Esophagus squamous epithelium (tissue), 5 donors: ENCODE measurements around the gene MTG2. TPM values are rescaled to one million over a fixed set of nuclear protein-coding genes. Genes with fewer than 3 reads are reported as not detected.

ENCODE experiments used
- DNase-seq: peaks from one replicate; lab custom pipeline; 2025; lab: John Stamatoyannopoulos, UW
- H3K27ac ChIP-seq, 4 donors: fragments of 200-600 bp; sonication (generic); one replicate each; pipeline ENCODE4 v1.5.1; 2016 to 2019; ENCODE audit warnings: mild to moderate bottlenecking in 1 of 4
- H3K27me3 ChIP-seq, 4 donors: fragments of 200-600 bp; sonication (generic); 1 replicate in 3 of 4; 2 replicates in 1 of 4; pipeline versions ENCODE4 v1.5.1 to v1.6.0; 2017 to 2021; ENCODE audit warnings: antibody characterized with exemption in 1 of 4
- H3K36me3 ChIP-seq, 3 donors: fragments of 200-600 bp; sonication (generic); one replicate each; pipeline ENCODE4 v1.5.1; 2016 to 2019
- H3K4me1 ChIP-seq, 3 donors: fragments of 200-600 bp; sonication (generic); one replicate each; pipeline ENCODE4 v1.5.1; 2017 to 2019
- H3K4me3 ChIP-seq, 4 donors: fragments of 200-600 bp; sonication (generic); 1 replicate in 3 of 4; 2 replicates in 1 of 4; pipeline ENCODE4 v1.5.1; 2016 to 2019; ENCODE audit warnings: mild to moderate bottlenecking in 2 of 4, moderate library complexity in 1 of 4
- H3K9me3 ChIP-seq, 3 donors: fragments of 200-600 bp; sonication (generic); one replicate each; pipeline ENCODE4 v1.5.1; 2016 to 2019
- CTCF ChIP-seq, 6 experiments: fragments of 450-650 bp in 4 of 6; fragments of 200-600 bp in 2 of 6; sonication (generic) in 2 of 6; IDR thresholded peaks; one replicate each; pipeline ENCODE4 v1.5.1; 2016 to 2019; ENCODE audit warnings: antibody characterized with exemption in 6 of 6, mild to moderate bottlenecking in 4 of 6, moderate library complexity in 4 of 6
- POLR2A ChIP-seq, 4 donors: fragments of 450-650 bp; IDR thresholded peaks; one replicate each; pipeline ENCODE4 v1.6.1; 2017; ENCODE audit warnings: antibody characterized with exemption in 4 of 4, mild to moderate bottlenecking in 4 of 4, moderate library complexity in 3 of 4
- WGBS, 2 donors: methylation state at CpG; one replicate each; pipeline ENCODE4 v1.1.5; 2018; 5-methylcytosine and 5-hydroxymethylcytosine counted together
- intact Hi-C: fragments of 100-400 bp; cut with DNase I; formaldehyde crosslinking; loops from one replicate; pipeline ENCODE4 v1.15.0; 2022
- total RNA-seq, 4 donors: library from RNA; depleted of rRNA; stranded (reverse); fragments of >200 nt; gene quantifications; one replicate each; pipeline ENCODE4 v1.1.0, GENCODE V29; 2016
- donor health status: DM: yes; HTN: yes; CAD: no.

The MTG2 gene
- total RNA-seq, 4 donors from 2014 or later, result 17.4 to 25.5 (median 21.7) TPM

GRCh38 chr20:62242176-62242575 lies 59.3 kb downstream of the MTG2 start:
- H3K27ac ChIP-seq, result peak overlapping the region; percentile 53 to 99 (median 97)
- peaks cover 0 to 48% (median 0%) of the 10 kb centered on the region in 3 donors for H3K36me3 ChIP-seq
- intact Hi-C loops, result no loop called here
- no peak for DNase-seq
- peaks cover 42 to 92% (median 46%) of the 10 kb centered on the region in 3 donors for H3K4me1 ChIP-seq
- H3K4me3 ChIP-seq, result peak overlapping the region in 1 of 4 donors; percentile 12
- no peaks in the 10 kb centered on the region for H3K9me3 ChIP-seq
- no peaks in the 10 kb centered on the region for H3K27me3 ChIP-seq
- TF ChIP-seq CTCF (IDR thresholded peaks at IDR 0.05), result no peak
- no peak for TF ChIP-seq POLR2A (IDR thresholded peaks at IDR 0.05)
- 77 to 86% methylated on average over 6 of the region's 6 CpGs for WGBS, 2 donors

- no peak for TF ChIP-seq CTCF (IDR thresholded peaks at IDR 0.05)
- no peak for TF ChIP-seq POLR2A (IDR thresholded peaks at IDR 0.05)
- peaks cover 38 to 84% (median 41%) of the 10 kb centered on the region in 3 donors for H3K4me1 ChIP-seq
- H3K27me3 ChIP-seq, result no peaks in the 10 kb centered on the region
- H3K36me3 ChIP-seq, result peaks cover 0 to 48% (median 0%) of the 10 kb centered on the region in 3 donors
- no peak overlapping the region for H3K4me3 ChIP-seq
- H3K9me3 ChIP-seq, result no peaks in the 10 kb centered on the region
- intact Hi-C loops, result no loop called here
- peak overlapping the region; percentile 53 to 99 (median 97) for H3K27ac ChIP-seq
- 84 to 90% methylated on average over 13 to 14 of the region's 22 CpGs for WGBS, 2 donors
- DNase-seq, result no peak
Measured at GRCh38 chr20:62243106-62243505, 60.3 kb downstream of the MTG2 start.

DNA sequence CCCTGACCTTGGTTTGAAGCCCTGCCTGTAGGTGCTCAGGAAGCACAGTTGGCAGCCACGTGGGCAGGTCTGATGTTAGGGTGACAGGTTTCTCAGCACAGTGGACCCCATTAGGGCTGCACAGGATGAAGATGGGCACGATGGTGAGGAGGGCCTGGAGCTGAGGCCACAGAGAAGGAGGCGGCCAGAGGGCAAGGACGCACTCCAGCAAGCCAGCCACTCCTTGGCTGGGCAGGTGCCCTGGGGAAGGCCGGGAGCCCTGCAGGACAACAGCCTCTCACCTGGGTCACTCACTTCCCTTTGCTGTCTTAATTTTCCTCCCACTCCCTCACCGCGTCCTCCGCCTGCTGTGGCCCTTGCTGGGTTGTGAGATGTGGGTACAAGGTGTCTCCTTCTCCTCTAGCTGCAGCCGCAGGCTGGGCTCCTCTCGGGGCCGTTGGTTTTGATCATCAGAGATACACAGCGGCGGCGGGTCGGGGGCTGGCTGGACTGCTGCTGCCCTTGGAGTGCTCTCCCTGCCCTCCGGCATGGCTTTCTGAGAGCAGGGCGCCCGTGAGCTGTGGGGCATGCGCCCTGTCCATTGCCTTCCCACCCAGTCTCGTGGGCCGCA lies 61.2 kb downstream of the MTG2 start:
- TF ChIP-seq CTCF (IDR thresholded peaks at IDR 0.05), result no peak
- no peak for TF ChIP-seq POLR2A (IDR thresholded peaks at IDR 0.05)
- H3K9me3 ChIP-seq, result no peaks in the 10 kb centered on the region
- no peak for DNase-seq
- no peaks in the 10 kb centered on the region for H3K27me3 ChIP-seq
- 79 to 89% methylated on average over 5 to 10 of the region's 21 CpGs for whole genome bisulfite sequencing, 2 donors
- H3K4me1 ChIP-seq, result peaks cover 38 to 84% (median 41%) of the 10 kb centered on the region in 3 donors
- no peak overlapping the region for H3K4me3 ChIP-seq
- intact Hi-C loops, result no loop called here
- peak overlapping the region in 1 of 4 donors; percentile 52 for H3K27ac ChIP-seq
- peaks cover 0 to 48% (median 0%) of the 10 kb centered on the region in 3 donors for H3K36me3 ChIP-seq

- WGBS, 2 donors, result 87 to 89% methylated on average over 8 to 16 of the region's 17 CpGs
- DNase-seq, result no peak
- intact Hi-C loops, result no loop called here
- no peak for TF ChIP-seq POLR2A (IDR thresholded peaks at IDR 0.05)
- TF ChIP-seq CTCF (IDR thresholded peaks at IDR 0.05), result no peak
- Histone ChIP-seq H3K27me3 (no peaks in the 10 kb centered on the region), H3K4me3 (no peak overlapping the region), H3K36me3 (peaks cover 0 to 48% (median 0%) of the 10 kb centered on the region in 3 donors), H3K27ac (peak overlapping the region in 3 of 4 donors; percentile 40 to 68 (median 52)), H3K4me1 (peaks cover 33 to 84% (median 35%) of the 10 kb centered on the region in 3 donors), H3K9me3 (no peaks in the 10 kb centered on the region)
Measured at GRCh38 chr20:62244644-62245108, 61.8 kb downstream of the MTG2 start.

GRCh38 chr20:62245911-62246280 lies 63.1 kb downstream of the MTG2 start:
- peaks cover 0 to 48% (median 0%) of the 10 kb centered on the region in 3 donors for H3K36me3 ChIP-seq
- H3K4me1 ChIP-seq, result peaks cover 23 to 80% (median 24%) of the 10 kb centered on the region in 3 donors
- intact Hi-C loops, result no loop called here
- no peaks in the 10 kb centered on the region for H3K9me3 ChIP-seq
- TF ChIP-seq CTCF (IDR thresholded peaks at IDR 0.05) (no peak), POLR2A (IDR thresholded peaks at IDR 0.05) (no peak)
- no peaks in the 10 kb centered on the region for H3K27me3 ChIP-seq
- no peak overlapping the region for H3K4me3 ChIP-seq
- DNase-seq, result no peak
- H3K27ac ChIP-seq, result peak overlapping the region in 3 of 4 donors; percentile 10 to 68 (median 38)
- 81 to 90% methylated on average over 6 to 10 of the region's 19 CpGs for WGBS, 2 donors
